OCI-LY7 (cell line): ENCODE results near the gene TYROBP. TPM values are rescaled to one million over a fixed set of nuclear protein-coding genes. Genes with fewer than 3 reads are reported as not detected.

ENCODE experiments used
- BruUV-seq: library from RNA; stranded (reverse); fragments of 400-500 nt; replicated peaks from 2 replicates; lab custom pipeline; 2021; lab: Mats Ljungman, UMichigan
- CTCF ChIA-PET: fragments of 300-600 bp; sonication (Branson Sonifier 250); formaldehyde crosslinking; loops from one replicate; lab custom pipeline; 2022; ENCODE audit warnings: antibody characterized with exemption; ENCODE audit not compliant: unreplicated experiment; lab: Charles Lee
- POLR2A ChIA-PET: fragments of 300-600 bp; sonication (Branson Sonifier 250); formaldehyde crosslinking; loops from one replicate; lab custom pipeline; 2022; ENCODE audit warnings: antibody characterized with exemption; lab: Charles Lee
- DNase-seq: peaks from one replicate; pipeline ENCODE4 v3.0.0-alpha.2; 2015; ENCODE audit warnings: low spot score
- H2AFZ ChIP-seq: fragments of 200-600 bp; sonication (generic), shearing (Covaris generic); 2 replicates; pipeline ENCODE4 v1.6.1; 2014; ENCODE audit warnings: mild to moderate bottlenecking, antibody characterized with exemption, low read length, moderate library complexity
- H3K27ac ChIP-seq: fragments of 200-600 bp; sonication (generic); 2 replicates; pipeline ENCODE4 v1.5.1; 2014; ENCODE audit warnings: mixed run types, low read depth, mild to moderate bottlenecking, moderate library complexity, low read length, inconsistent platforms; ENCODE audit not compliant: poor library complexity, severe bottlenecking
- H3K36me3 ChIP-seq: fragments of 200-600 bp; sonication (generic); 2 replicates; pipeline ENCODE4 v1.6.1; 2014; ENCODE audit warnings: mild to moderate bottlenecking, antibody characterized with exemption, low read length, moderate library complexity, mixed read lengths; ENCODE audit not compliant: insufficient read depth
- H3K4me1 ChIP-seq: fragments of 200-600 bp; sonication (generic); 2 replicates; pipeline ENCODE4 v1.5.1; 2014; ENCODE audit warnings: mild to moderate bottlenecking, low read length; ENCODE audit not compliant: insufficient read depth, poor library complexity, severe bottlenecking
- H3K4me2 ChIP-seq: fragments of 200-600 bp; sonication (generic); 2 replicates; pipeline ENCODE4 v1.6.1; 2014; ENCODE audit warnings: mild to moderate bottlenecking, low read length
- H3K4me3 ChIP-seq: fragments of 200-600 bp; sonication (generic); 2 replicates; pipeline ENCODE4 v1.5.1; 2014; ENCODE audit warnings: mild to moderate bottlenecking, low read depth, low read length; ENCODE audit not compliant: poor library complexity, severe bottlenecking
- H3K79me2 ChIP-seq: fragments of 200-600 bp; sonication (generic); 2 replicates; pipeline ENCODE4 v1.6.1; 2016; ENCODE audit warnings: low read depth, mild to moderate bottlenecking, low read length, moderate library complexity, mixed read lengths; ENCODE audit not compliant: insufficient read depth
- H3K9me2 ChIP-seq: fragments of 200-600 bp; sonication (generic); 2 replicates; pipeline ENCODE4 v1.6.1; 2016; ENCODE audit warnings: mild to moderate bottlenecking, low read length, mixed read lengths; ENCODE audit not compliant: insufficient read depth
- H3K9me3 ChIP-seq: fragments of 200-600 bp; sonication (generic); 2 replicates; pipeline ENCODE4 v1.6.1; 2014; ENCODE audit warnings: mild to moderate bottlenecking, mixed run types, low read length, mixed read lengths
- H4K20me1 ChIP-seq: fragments of 200-600 bp; sonication (generic); 2 replicates; pipeline ENCODE4 v1.6.1; 2014; ENCODE audit warnings: mild to moderate bottlenecking, antibody characterized with exemption, low read length, moderate library complexity, mixed read lengths; ENCODE audit not compliant: insufficient read depth
- EZH2phosphoT487 ChIP-seq: fragments of 200-600 bp; sonication (generic); IDR thresholded peaks from 2 replicates; pipeline ENCODE4 v1.6.1; 2018; ENCODE audit warnings: low read depth, borderline replicate concordance, mild to moderate bottlenecking, mixed run types, antibody characterized with exemption, low read length, moderate library complexity, mixed read lengths
- intact Hi-C: fragments of 100-400 bp; cut with micrococcal nuclease; formaldehyde crosslinking; loops from one replicate; pipeline ENCODE4 v1.10.0; 2022; ENCODE audit not compliant: unreplicated experiment
- total RNA-seq, 2 experiments: library from RNA; depleted of rRNA in 1 of 2; stranded (reverse); fragments of >200 nt in 1 of 2; shearing (Covaris generic) in 1 of 2; gene quantifications; 2 replicates each; pipeline ENCODE4 v1.2.3, GENCODE V29; 2014 to 2022
- TF ChIP-seq, protein P1 (sequence below): fragments of 200-600 bp; sonication (generic); conservative IDR thresholded peaks from 2 replicates; pipeline ENCODE4 v1.5.1; 2014; ENCODE audit warnings: mild to moderate bottlenecking, antibody characterized with exemption, low read length, moderate library complexity, mixed read lengths

The TYROBP gene
- total RNA-seq, 2 experiments from 2014 or later = not detected

GRCh38 chr19:35861640-35862160, 46.4 kb downstream of the TYROBP start:
- Histone ChIP-seq H3K79me2 (no peaks in the 10 kb centered on the region), H3K4me2 (no peak overlapping the region), H4K20me1 (no peaks in the 10 kb centered on the region), H3K9me2 (no peaks in the 10 kb centered on the region), H3K4me1 (peaks cover 9% of the 10 kb centered on the region), H3K36me3 (no peaks in the 10 kb centered on the region), H3K4me3 (no peak overlapping the region), H2AFZ (no peak overlapping the region), H3K27ac (no peak overlapping the region), H3K9me3 (no peaks in the 10 kb centered on the region)
- ChIA-PET POLR2A (no interaction called here), CTCF (no interaction called here)
- intact Hi-C loops = no loop called here
- DNase-seq = no peak
- no peak for TF ChIP-seq EZH2phosphoT487
- TF ChIP-seq, protein P1, sequence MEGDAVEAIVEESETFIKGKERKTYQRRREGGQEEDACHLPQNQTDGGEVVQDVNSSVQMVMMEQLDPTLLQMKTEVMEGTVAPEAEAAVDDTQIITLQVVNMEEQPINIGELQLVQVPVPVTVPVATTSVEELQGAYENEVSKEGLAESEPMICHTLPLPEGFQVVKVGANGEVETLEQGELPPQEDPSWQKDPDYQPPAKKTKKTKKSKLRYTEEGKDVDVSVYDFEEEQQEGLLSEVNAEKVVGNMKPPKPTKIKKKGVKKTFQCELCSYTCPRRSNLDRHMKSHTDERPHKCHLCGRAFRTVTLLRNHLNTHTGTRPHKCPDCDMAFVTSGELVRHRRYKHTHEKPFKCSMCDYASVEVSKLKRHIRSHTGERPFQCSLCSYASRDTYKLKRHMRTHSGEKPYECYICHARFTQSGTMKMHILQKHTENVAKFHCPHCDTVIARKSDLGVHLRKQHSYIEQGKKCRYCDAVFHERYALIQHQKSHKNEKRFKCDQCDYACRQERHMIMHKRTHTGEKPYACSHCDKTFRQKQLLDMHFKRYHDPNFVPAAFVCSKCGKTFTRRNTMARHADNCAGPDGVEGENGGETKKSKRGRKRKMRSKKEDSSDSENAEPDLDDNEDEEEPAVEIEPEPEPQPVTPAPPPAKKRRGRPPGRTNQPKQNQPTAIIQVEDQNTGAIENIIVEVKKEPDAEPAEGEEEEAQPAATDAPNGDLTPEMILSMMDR = no peak
- no TSS peak for BruUV-seq

- no peaks in the 10 kb centered on the region for H4K20me1 ChIP-seq
- ChIA-PET CTCF (no interaction called here), POLR2A (no interaction called here)
- no peaks in the 10 kb centered on the region for H3K9me3 ChIP-seq
- intact Hi-C loops = no loop called here
- no peaks in the 10 kb centered on the region for H3K36me3 ChIP-seq
- no peak overlapping the region for H2AFZ ChIP-seq
- H3K4me2 ChIP-seq = no peak overlapping the region
- H3K9me2 ChIP-seq = no peaks in the 10 kb centered on the region
- no peak overlapping the region for H3K27ac ChIP-seq
- H3K4me1 ChIP-seq = peaks cover 16% of the 10 kb centered on the region
- BruUV-seq = no TSS peak
- H3K4me3 ChIP-seq = no peak overlapping the region
- TF ChIP-seq, protein P1 = no peak
- TF ChIP-seq EZH2phosphoT487 = no peak
- no peak for DNase-seq
- no peaks in the 10 kb centered on the region for H3K79me2 ChIP-seq
Measured at GRCh38 chr19:35860818-35861639, 47.1 kb downstream of the TYROBP start.

DNA sequence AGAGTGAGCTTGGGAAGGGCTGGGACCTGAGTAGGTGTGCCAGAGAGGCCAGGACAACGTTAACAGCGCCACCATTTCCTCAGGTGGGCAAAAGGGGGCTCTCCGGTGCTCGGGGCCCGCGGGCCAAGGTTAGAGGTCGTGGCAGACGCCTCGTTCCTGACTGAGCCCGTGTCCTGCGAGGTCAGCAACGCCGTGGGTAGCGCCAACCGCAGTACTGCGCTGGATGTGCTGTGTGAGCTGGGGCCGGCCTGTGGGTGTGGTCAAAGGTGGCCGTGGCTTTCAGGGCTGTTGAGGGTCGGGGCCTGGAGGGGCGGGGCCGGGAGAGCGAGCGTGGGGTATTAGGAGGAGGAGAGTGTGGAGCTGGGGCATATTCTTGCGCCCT, 47.7 kb downstream of the TYROBP start:
- TF ChIP-seq EZH2phosphoT487 = no peak
- TF ChIP-seq, protein P1 = no peak
- Histone ChIP-seq H3K36me3 (no peaks in the 10 kb centered on the region), H3K27ac (no peak overlapping the region), H3K9me3 (no peaks in the 10 kb centered on the region), H4K20me1 (no peaks in the 10 kb centered on the region), H3K9me2 (no peaks in the 10 kb centered on the region), H3K79me2 (no peaks in the 10 kb centered on the region), H3K4me2 (no peak overlapping the region), H3K4me1 (peaks cover 19% of the 10 kb centered on the region), H3K4me3 (no peak overlapping the region), H2AFZ (no peak overlapping the region)
- intact Hi-C loops = no loop called here
- ChIA-PET POLR2A (no interaction called here), CTCF (no interaction called here)
- no peak for DNase-seq
- BruUV-seq = no TSS peak
